GM23338 (cell line): ENCODE data around the gene BICD2. TPM values are rescaled to one million over a fixed set of nuclear protein-coding genes. Genes with fewer than 3 reads are reported as not detected.

ENCODE experiments used
- ATAC-seq: fragments of 200-7000 bp; cut with Tn5 transposase; 3 replicates; pipeline ENCODE4 v1.9.1; 2020
- DNase-seq: peaks from one replicate; pipeline ENCODE4 v3.0.0-alpha.2; 2015; ENCODE audit warnings: low spot score
- H2AFZ ChIP-seq: fragments of 200-600 bp; sonication (generic); 2 replicates; pipeline ENCODE4 v1.8.0; 2016; ENCODE audit warnings: antibody characterized with exemption, mild to moderate bottlenecking, moderate library complexity
- H3F3A ChIP-seq: fragments of 200-600 bp; sonication (generic); replicated peaks from 2 replicates; pipeline ENCODE4 v1.8.0; 2017; ENCODE audit warnings: antibody characterized with exemption, mixed run types, low read depth
- H3K27ac ChIP-seq: fragments of 200-600 bp; sonication (generic); 2 replicates; pipeline ENCODE4 v1.6.1; 2016; ENCODE audit warnings: low read depth
- H3K27me3 ChIP-seq: fragments of 200-600 bp; sonication (generic); 2 replicates; pipeline ENCODE4 v1.8.0; 2016; ENCODE audit warnings: mild to moderate bottlenecking, mixed run types, moderate library complexity; ENCODE audit not compliant: insufficient read depth
- H3K36me3 ChIP-seq: fragments of 200-600 bp; sonication (generic); 2 replicates; pipeline ENCODE4 v1.8.0; 2016; ENCODE audit warnings: mild to moderate bottlenecking; ENCODE audit not compliant: insufficient read depth
- H3K4me1 ChIP-seq: fragments of 200-600 bp; sonication (generic); 2 replicates; pipeline ENCODE4 v1.8.0; 2016; ENCODE audit warnings: mild to moderate bottlenecking, moderate library complexity; ENCODE audit not compliant: insufficient read depth
- H3K4me2 ChIP-seq: fragments of 200-600 bp; sonication (generic); 2 replicates; pipeline ENCODE4 v1.7.1; 2017; ENCODE audit warnings: mixed run types
- H3K4me3 ChIP-seq: fragments of 200-600 bp; sonication (generic); 2 replicates; pipeline ENCODE4 v1.6.1; 2016; ENCODE audit warnings: mixed run types
- H3K79me2 ChIP-seq: fragments of 200-600 bp; sonication (generic); replicated peaks from 2 replicates; pipeline ENCODE4 v1.8.0; 2017; ENCODE audit warnings: mild to moderate bottlenecking; ENCODE audit not compliant: insufficient read depth
- H3K9me2 ChIP-seq: fragments of 200-600 bp; sonication (generic); 2 replicates; pipeline ENCODE4 v1.8.0; 2017; ENCODE audit not compliant: insufficient read depth
- H4K20me1 ChIP-seq: fragments of 200-600 bp; sonication (generic); replicated peaks from 2 replicates; pipeline ENCODE4 v1.8.0; 2017; ENCODE audit warnings: mild to moderate bottlenecking; ENCODE audit not compliant: insufficient read depth
- H3K27ac Mint-ChIP-seq: 2 replicates; pipeline ENCODE4 v1.8.0; 2020; ENCODE audit warnings: inconsistent platforms, mild to moderate bottlenecking, moderate library complexity, mixed read lengths
- H3K27me3 Mint-ChIP-seq: 3 replicates; pipeline ENCODE4 v1.8.0; 2022; ENCODE audit warnings: low read depth, mild to moderate bottlenecking, moderate library complexity, mixed read lengths, inconsistent platforms; ENCODE audit not compliant: insufficient read depth, poor library complexity
- H3K36me3 Mint-ChIP-seq: 3 replicates; pipeline ENCODE4 v1.8.0; 2021; ENCODE audit warnings: low read depth, mild to moderate bottlenecking, inconsistent platforms, moderate library complexity, mixed read lengths
- H3K4me1 Mint-ChIP-seq: 3 replicates; pipeline ENCODE4 v1.8.0; 2020; ENCODE audit warnings: mild to moderate bottlenecking, inconsistent platforms, mixed read lengths
- H3K4me3 Mint-ChIP-seq: 3 replicates; pipeline ENCODE4 v1.8.0; 2021; ENCODE audit warnings: moderate library complexity, mild to moderate bottlenecking, inconsistent platforms, mixed read lengths
- H3K9me3 Mint-ChIP-seq: 3 replicates; pipeline ENCODE4 v1.8.0; 2020; ENCODE audit warnings: moderate library complexity, mild to moderate bottlenecking, inconsistent platforms, mixed read lengths
- CREB1 ChIP-seq: fragments of 250-450 bp; sonication (Bioruptor Pico); IDR thresholded peaks from 2 replicates; pipeline ENCODE4 v1.5.0; 2020; ENCODE audit warnings: low read depth, mild to moderate bottlenecking, moderate library complexity
- ETS1 ChIP-seq: IDR thresholded peaks from 2 replicates; pipeline ENCODE4 v1.6.1; 2016; ENCODE audit warnings: antibody characterized with exemption
- EZH2 ChIP-seq: fragments of 200-600 bp; sonication (generic); IDR thresholded peaks from one replicate; pipeline ENCODE4 v1.8.0; 2017; ENCODE audit warnings: antibody characterized with exemption, mild to moderate bottlenecking, low read depth; ENCODE audit not compliant: unreplicated experiment
- EZH2phosphoT487 ChIP-seq: fragments of 200-600 bp; sonication (generic); IDR thresholded peaks from one replicate; pipeline ENCODE4 v1.8.1; 2018; ENCODE audit warnings: antibody characterized with exemption; ENCODE audit not compliant: unreplicated experiment
- JUNB ChIP-seq: IDR thresholded peaks from one replicate; pipeline ENCODE4 v1.6.1; 2016; ENCODE audit warnings: antibody characterized with exemption; ENCODE audit not compliant: unreplicated experiment
- NANOG ChIP-seq: IDR thresholded peaks from 2 replicates; pipeline ENCODE4 v1.6.1; 2016; ENCODE audit warnings: antibody characterized with exemption, borderline replicate concordance
- POLR2AphosphoS5 ChIP-seq: IDR thresholded peaks from 2 replicates; pipeline ENCODE4 v1.6.1; 2016; ENCODE audit warnings: antibody characterized with exemption, low read depth
- REST ChIP-seq: IDR thresholded peaks from one replicate; pipeline ENCODE4 v1.6.1; 2018; ENCODE audit warnings: antibody characterized with exemption; ENCODE audit not compliant: unreplicated experiment
- STAT1 ChIP-seq: IDR thresholded peaks from one replicate; pipeline ENCODE4 v1.6.1; 2016; ENCODE audit warnings: antibody characterized with exemption; ENCODE audit not compliant: unreplicated experiment
- ZNF114 ChIP-seq: fragments of 250-450 bp; sonication (Bioruptor Pico); IDR thresholded peaks from 2 replicates; pipeline ENCODE4 v1.5.0; 2020; ENCODE audit warnings: mild to moderate bottlenecking, moderate library complexity
- ZNF331 ChIP-seq: fragments of 250-450 bp; sonication (Bioruptor Pico); IDR thresholded peaks from 2 replicates; pipeline ENCODE4 v1.5.0; 2020; ENCODE audit warnings: low read depth, mild to moderate bottlenecking, moderate library complexity
- polyA plus RNA-seq: library from polyadenylated mRNA; unstranded; fragments of >200 nt; fragmentation: Nextera tagmentation; extraction: Ambion mirVana; gene quantifications from 2 replicates; pipeline ENCODE4 v1.2.1, GENCODE V29; 2016
- total RNA-seq: library from RNA; depleted of rRNA; stranded (reverse); fragments of >200 nt; shearing (Covaris generic); gene quantifications from 2 replicates; pipeline ENCODE4 v1.2.3, GENCODE V29; 2014
- TF ChIP-seq, protein P1 (sequence below): fragments of 250-450 bp; sonication (Bioruptor Pico); IDR thresholded peaks from 2 replicates; pipeline ENCODE4 v1.5.0; 2020; ENCODE audit warnings: mild to moderate bottlenecking, moderate library complexity
- TF ChIP-seq, protein P2 (sequence below), 2 experiments: fragments of 200-600 bp in 1 of 2; sonication (generic) in 1 of 2; conservative IDR thresholded peaks; 2 replicates each; pipeline versions ENCODE4 v1.5.1 to v1.6.1; 2016 to 2017; ENCODE audit warnings: antibody characterized with exemption in 2 of 2, low read depth in 2 of 2, mild to moderate bottlenecking in 2 of 2, moderate library complexity in 1 of 2

BICD2 gene
- total and polyA plus RNA-seq, 2 experiments from 2014 or later: 8.7 to 34.3 TPM

GRCh38 chr9:92726348-92726747 is 38.3 kb downstream of the BICD2 start:
- Histone ChIP-seq H3K9me2 (no peaks in the 10 kb centered on the region), H3K27me3 (no peaks in the 10 kb centered on the region), H2AFZ (no peak overlapping the region), H4K20me1 (peaks cover 21% of the 10 kb centered on the region), H3K4me1 (no peaks in the 10 kb centered on the region), H3K79me2 (peaks cover 14% of the 10 kb centered on the region), H3K4me3 (no peak overlapping the region), H3K36me3 (peaks cover 2% of the 10 kb centered on the region; the same call in 1 of the 2 replicates), H3K27ac (no peak overlapping the region), H3F3A (no peaks in the 10 kb centered on the region), H3K4me2 (no peak overlapping the region)
- ATAC-seq (no peak), DNase-seq (no peak)
- H3K4me3 Mint-ChIP-seq: no peak overlapping the region
- TF ChIP-seq REST (no peak), NANOG (no peak), EZH2phosphoT487 (no peak), ZNF114 (CRISPR knock-in tag) (no peak), JUNB (no peak), POLR2AphosphoS5 (no peak), CREB1 (CRISPR knock-in tag) (no peak), EZH2 (no peak), STAT1 (no peak), ZNF331 (CRISPR knock-in tag) (no peak), ETS1 (no peak)
- TF ChIP-seq, protein P1, sequence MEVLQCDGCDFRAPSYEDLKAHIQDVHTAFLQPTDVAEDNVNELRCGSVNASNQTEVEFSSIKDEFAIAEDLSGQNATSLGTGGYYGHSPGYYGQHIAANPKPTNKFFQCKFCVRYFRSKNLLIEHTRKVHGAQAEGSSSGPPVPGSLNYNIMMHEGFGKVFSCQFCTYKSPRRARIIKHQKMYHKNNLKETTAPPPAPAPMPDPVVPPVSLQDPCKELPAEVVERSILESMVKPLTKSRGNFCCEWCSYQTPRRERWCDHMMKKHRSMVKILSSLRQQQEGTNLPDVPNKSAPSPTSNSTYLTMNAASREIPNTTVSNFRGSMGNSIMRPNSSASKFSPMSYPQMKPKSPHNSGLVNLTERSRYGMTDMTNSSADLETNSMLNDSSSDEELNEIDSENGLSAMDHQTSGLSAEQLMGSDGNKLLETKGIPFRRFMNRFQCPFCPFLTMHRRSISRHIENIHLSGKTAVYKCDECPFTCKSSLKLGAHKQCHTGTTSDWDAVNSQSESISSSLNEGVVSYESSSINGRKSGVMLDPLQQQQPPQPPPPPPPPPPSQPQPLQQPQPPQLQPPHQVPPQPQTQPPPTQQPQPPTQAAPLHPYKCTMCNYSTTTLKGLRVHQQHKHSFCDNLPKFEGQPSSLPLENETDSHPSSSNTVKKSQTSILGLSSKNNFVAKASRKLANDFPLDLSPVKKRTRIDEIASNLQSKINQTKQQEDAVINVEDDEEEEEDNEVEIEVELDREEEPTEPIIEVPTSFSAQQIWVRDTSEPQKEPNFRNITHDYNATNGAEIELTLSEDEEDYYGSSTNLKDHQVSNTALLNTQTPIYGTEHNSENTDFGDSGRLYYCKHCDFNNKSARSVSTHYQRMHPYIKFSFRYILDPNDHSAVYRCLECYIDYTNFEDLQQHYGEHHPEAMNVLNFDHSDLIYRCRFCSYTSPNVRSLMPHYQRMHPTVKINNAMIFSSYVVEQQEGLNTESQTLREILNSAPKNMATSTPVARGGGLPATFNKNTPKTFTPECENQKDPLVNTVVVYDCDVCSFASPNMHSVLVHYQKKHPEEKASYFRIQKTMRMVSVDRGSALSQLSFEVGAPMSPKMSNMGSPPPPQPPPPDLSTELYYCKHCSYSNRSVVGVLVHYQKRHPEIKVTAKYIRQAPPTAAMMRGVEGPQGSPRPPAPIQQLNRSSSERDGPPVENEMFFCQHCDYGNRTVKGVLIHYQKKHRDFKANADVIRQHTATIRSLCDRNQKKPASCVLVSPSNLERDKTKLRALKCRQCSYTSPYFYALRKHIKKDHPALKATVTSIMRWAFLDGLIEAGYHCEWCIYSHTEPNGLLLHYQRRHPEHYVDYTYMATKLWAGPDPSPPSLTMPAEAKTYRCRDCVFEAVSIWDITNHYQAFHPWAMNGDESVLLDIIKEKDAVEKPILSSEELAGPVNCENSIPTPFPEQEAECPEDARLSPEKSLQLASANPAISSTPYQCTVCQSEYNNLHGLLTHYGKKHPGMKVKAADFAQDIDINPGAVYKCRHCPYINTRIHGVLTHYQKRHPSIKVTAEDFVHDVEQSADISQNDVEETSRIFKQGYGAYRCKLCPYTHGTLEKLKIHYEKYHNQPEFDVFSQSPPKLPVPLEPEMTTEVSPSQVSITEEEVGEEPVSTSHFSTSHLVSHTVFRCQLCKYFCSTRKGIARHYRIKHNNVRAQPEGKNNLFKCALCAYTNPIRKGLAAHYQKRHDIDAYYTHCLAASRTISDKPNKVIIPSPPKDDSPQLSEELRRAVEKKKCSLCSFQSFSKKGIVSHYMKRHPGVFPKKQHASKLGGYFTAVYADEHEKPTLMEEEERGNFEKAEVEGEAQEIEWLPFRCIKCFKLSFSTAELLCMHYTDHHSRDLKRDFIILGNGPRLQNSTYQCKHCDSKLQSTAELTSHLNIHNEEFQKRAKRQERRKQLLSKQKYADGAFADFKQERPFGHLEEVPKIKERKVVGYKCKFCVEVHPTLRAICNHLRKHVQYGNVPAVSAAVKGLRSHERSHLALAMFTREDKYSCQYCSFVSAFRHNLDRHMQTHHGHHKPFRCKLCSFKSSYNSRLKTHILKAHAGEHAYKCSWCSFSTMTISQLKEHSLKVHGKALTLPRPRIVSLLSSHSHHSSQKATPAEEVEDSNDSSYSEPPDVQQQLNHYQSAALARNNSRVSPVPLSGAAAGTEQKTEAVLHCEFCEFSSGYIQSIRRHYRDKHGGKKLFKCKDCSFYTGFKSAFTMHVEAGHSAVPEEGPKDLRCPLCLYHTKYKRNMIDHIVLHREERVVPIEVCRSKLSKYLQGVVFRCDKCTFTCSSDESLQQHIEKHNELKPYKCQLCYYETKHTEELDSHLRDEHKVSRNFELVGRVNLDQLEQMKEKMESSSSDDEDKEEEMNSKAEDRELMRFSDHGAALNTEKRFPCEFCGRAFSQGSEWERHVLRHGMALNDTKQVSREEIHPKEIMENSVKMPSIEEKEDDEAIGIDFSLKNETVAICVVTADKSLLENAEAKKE (CRISPR knock-in tag): no peak
- TF ChIP-seq, protein P2, sequence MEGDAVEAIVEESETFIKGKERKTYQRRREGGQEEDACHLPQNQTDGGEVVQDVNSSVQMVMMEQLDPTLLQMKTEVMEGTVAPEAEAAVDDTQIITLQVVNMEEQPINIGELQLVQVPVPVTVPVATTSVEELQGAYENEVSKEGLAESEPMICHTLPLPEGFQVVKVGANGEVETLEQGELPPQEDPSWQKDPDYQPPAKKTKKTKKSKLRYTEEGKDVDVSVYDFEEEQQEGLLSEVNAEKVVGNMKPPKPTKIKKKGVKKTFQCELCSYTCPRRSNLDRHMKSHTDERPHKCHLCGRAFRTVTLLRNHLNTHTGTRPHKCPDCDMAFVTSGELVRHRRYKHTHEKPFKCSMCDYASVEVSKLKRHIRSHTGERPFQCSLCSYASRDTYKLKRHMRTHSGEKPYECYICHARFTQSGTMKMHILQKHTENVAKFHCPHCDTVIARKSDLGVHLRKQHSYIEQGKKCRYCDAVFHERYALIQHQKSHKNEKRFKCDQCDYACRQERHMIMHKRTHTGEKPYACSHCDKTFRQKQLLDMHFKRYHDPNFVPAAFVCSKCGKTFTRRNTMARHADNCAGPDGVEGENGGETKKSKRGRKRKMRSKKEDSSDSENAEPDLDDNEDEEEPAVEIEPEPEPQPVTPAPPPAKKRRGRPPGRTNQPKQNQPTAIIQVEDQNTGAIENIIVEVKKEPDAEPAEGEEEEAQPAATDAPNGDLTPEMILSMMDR (conservative IDR thresholded peaks at IDR 0.05; ENCODE audit: low read depth in 2 of 2): no peak
- peaks cover 9% of the 10 kb centered on the region for H3K27me3 Mint-ChIP-seq
- H3K36me3 Mint-ChIP-seq: peaks cover 27% of the 10 kb centered on the region
- no peaks in the 10 kb centered on the region; the same call in 2 of the 3 replicates for H3K4me1 Mint-ChIP-seq
- no peaks in the 10 kb centered on the region for H3K9me3 Mint-ChIP-seq
- H3K27ac Mint-ChIP-seq: no peak overlapping the region
